PFSK-1 (cell line): ENCODE data around the gene SIPA1L3.

Source experiments
- FOXP2 ChIP-seq: optimal IDR thresholded peaks from 2 replicates; pipeline ENCODE3; 2011; ENCODE audit warnings: borderline replicate concordance, control low read depth, inconsistent platforms; ENCODE audit not compliant: insufficient read depth; ENCODE audit errors: extremely low read length, extremely low read depth
- POLR2AphosphoS5 ChIP-seq: IDR thresholded peaks from 2 replicates; pipeline ENCODE4 v1.6.1; 2012; ENCODE audit warnings: low read depth, mild to moderate bottlenecking, control low read depth, low read length, moderate library complexity
- SIN3A ChIP-seq: IDR thresholded peaks from 2 replicates; pipeline ENCODE4 v1.6.1; 2012; ENCODE audit warnings: mild to moderate bottlenecking, low read length, moderate library complexity, borderline replicate concordance; ENCODE audit not compliant: insufficient read depth
- TAF1 ChIP-seq: IDR thresholded peaks from 2 replicates; pipeline ENCODE4 v1.6.1; 2012; ENCODE audit warnings: low read length, control low read depth, borderline replicate concordance; ENCODE audit not compliant: insufficient read depth
- TF ChIP-seq, protein P1 (sequence below), 2 experiments: IDR thresholded peaks; 2 replicates each; pipeline versions ENCODE4 v1.6.1 to v1.8.0; 2011 to 2012; ENCODE audit warnings: low read depth in 2 of 2, low read length in 2 of 2, control low read depth in 1 of 2, inconsistent platforms in 1 of 2, mild to moderate bottlenecking in 1 of 2, moderate library complexity in 1 of 2; ENCODE audit not compliant: insufficient read depth in 1 of 2

SIPA1L3 gene

DNA sequence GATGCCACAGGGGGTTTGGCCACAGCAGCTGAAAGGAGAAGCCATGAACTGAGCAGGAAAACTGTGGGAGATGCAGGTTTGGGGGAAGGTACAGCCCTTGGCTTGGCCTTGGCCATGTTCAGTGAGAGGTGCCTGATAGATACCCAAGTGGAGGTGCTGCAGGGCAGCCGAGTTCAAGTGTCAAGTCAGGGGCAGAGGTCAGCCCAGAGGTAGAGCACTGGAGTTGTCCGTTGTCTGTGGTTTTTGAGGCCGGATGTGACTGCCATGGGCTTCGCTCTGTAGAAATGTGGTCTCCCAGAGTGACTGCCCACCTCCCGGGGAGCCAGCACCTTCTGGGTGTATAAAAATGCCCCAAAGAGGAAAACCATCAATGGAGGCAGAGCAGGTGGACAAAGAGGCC, 251.7 kb downstream of the SIPA1L3 start:
- no peak for TF ChIP-seq TAF1
- TF ChIP-seq, protein P1, sequence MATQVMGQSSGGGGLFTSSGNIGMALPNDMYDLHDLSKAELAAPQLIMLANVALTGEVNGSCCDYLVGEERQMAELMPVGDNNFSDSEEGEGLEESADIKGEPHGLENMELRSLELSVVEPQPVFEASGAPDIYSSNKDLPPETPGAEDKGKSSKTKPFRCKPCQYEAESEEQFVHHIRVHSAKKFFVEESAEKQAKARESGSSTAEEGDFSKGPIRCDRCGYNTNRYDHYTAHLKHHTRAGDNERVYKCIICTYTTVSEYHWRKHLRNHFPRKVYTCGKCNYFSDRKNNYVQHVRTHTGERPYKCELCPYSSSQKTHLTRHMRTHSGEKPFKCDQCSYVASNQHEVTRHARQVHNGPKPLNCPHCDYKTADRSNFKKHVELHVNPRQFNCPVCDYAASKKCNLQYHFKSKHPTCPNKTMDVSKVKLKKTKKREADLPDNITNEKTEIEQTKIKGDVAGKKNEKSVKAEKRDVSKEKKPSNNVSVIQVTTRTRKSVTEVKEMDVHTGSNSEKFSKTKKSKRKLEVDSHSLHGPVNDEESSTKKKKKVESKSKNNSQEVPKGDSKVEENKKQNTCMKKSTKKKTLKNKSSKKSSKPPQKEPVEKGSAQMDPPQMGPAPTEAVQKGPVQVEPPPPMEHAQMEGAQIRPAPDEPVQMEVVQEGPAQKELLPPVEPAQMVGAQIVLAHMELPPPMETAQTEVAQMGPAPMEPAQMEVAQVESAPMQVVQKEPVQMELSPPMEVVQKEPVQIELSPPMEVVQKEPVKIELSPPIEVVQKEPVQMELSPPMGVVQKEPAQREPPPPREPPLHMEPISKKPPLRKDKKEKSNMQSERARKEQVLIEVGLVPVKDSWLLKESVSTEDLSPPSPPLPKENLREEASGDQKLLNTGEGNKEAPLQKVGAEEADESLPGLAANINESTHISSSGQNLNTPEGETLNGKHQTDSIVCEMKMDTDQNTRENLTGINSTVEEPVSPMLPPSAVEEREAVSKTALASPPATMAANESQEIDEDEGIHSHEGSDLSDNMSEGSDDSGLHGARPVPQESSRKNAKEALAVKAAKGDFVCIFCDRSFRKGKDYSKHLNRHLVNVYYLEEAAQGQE (IDR thresholded peaks at IDR 0.05; ENCODE audit: insufficient read depth in 1 of 2, low read depth in 2 of 2, low read length in 2 of 2) = no peak
- no peak for TF ChIP-seq POLR2AphosphoS5
- TF ChIP-seq FOXP2 = no peak
- no peak for TF ChIP-seq SIN3A

DNA sequence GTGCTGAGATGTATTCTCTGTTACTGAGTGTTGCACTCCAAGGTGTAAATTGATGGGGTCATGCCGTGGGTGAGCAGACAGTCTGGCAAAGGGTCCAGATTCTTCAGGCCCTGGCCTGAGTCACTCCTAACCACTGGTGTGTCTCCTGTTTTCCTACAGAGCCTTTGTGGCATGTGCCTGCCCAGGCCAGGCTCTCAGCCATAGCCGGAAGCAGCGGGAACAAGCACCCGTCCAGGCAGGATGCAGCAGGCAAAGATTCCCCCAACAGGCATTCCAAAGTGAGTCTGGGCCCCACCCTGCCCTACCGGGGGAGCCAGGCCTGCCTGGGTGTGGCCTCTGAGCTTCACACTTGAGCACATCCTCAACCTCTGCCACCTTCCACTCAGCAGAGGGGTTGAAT, 255.1 kb downstream of the SIPA1L3 start:
- no peak for TF ChIP-seq FOXP2
- no peak for TF ChIP-seq TAF1
- TF ChIP-seq, protein P1 (IDR thresholded peaks at IDR 0.05; ENCODE audit: insufficient read depth in 1 of 2, low read depth in 2 of 2, low read length in 2 of 2) = no peak
- no peak for TF ChIP-seq SIN3A
- no peak for TF ChIP-seq POLR2AphosphoS5

DNA sequence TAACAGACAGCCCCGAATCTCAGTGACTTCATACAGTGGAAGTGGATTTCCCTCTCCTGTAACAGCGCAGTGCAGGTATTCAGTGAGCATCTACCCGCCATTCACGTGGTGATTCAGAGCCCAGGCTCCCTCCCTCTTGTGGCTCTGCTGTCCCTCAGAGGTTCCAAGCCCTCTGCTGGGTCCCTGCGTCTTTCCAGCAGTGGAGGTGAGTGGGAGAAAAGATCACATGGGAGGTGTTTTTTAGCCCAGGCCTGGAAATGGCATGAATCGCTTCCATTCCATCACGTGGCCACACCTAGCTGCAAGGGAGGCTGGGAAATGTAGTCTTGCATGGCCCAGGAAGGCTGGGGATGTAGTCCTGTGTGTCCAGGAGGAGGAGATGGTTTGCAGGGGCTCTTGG, 255.6 kb downstream of the SIPA1L3 start:
- TF ChIP-seq POLR2AphosphoS5 (no peak), SIN3A (no peak), TAF1 (no peak), FOXP2 (no peak)
- TF ChIP-seq, protein P1 (IDR thresholded peaks at IDR 0.05; ENCODE audit: insufficient read depth in 1 of 2, low read depth in 2 of 2, low read length in 2 of 2) = no peak

DNA sequence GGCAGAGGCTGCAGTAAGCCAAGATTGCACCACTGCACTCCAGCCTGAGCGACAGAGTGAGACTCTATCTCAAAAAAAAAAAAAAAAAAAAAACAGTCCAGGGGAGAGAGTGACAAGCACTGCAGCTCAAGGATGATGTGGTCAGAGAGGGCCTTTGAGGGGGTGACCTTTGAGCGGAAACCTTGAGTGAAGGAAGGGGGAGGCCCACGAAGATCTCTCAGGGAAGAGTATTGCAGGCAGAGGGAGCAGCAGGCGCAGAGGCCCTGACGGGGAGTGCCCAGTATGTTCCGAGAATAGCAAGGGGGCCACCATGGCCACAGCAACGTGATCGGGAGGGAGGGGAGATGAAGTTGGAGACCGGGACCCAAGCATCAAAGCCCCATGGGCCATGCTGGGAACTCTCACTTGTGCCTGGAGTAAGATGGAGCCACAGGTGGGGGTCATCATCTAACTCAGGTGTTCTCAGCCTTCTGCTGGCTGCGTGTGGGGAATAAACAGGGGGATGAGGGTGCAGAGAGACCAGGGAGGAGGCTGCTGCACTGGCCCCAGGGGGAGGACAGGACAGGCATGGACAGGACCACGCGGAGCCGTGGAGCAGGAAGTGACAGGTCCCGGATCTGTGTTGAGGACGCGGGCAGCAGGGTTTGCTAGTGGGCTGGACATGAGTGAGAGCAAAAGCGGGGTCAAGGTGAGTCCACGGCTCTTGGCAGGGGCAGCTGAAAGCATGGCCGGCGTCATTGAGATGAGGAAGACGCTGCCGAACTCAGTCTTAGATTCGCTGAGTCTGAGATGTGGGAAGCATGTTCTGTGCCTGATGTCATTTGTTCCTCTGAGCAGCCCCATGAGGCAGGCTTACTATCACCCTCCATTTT, 256.6 kb downstream of the SIPA1L3 start:
- TF ChIP-seq POLR2AphosphoS5 (no peak), SIN3A (no peak), TAF1 (no peak), FOXP2 (no peak)
- TF ChIP-seq, protein P1 (IDR thresholded peaks at IDR 0.05; ENCODE audit: insufficient read depth in 1 of 2, low read depth in 2 of 2, low read length in 2 of 2) = no peak
